ENCODE results near the gene GRIN1.

Gene GRIN1

DNA sequence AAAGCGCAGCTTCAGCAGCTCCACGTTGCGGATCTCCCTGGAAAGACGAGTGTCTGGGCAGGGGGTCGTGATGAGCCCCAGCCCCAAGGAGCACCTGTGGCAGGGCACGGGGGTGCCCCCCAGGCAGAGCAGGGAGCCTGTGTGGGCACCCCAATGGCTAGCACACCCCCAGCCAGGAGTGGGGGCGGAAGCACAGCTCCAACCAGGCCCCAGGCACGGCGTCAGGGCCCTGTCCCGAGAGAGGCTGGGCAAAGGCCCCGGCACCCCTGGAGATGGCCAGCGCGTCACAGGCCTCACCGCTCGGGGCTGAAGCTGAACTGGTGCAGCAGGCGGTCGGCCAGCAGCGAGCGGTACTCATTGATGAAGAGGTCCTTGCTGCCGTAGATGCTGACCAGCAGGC, 41.5 kb downstream of the GRIN1 start:
- DNase-seq = no peak

DNA sequence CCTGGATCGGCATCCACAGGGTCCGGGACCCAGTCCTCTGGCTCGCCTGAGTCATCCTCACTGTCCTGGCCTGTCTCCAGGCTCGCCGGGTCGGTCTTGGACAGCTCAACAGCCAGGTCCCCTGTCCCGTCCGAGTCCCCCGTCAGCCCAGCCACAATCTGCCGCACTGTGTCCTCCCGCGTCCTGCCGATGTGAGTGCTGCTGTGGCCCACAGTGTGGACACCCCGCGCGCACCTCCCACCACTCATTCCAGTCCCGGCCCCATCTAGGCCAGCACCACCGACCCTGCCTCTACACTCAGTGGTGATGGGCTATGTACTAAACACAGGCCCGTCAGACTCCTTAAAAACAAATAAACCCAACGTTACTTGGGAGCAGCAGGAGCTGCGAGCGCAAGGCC, 42.7 kb downstream of the GRIN1 start:
- no peak for DNase-seq

DNA sequence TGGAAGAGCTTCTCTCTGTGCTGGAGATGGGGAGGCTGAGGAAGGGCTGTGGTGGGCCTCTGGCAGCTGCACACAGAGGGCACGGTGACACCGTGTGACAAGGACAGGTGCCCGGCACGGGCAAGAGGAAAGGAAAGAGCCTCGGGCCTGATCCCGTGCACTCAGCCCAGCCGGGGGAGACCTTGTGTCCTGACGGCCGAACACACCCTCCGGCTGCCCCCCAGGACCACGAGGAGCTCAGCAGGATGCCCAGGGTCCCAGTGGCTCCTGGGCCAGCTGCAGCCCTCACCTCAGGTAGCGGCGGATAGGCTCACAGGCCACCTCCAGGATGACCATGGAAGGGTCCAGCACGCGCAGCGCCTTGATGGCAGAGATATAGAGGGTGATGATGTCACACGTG, 43.9 kb downstream of the GRIN1 start:
- no peak for DNase-seq

DNA sequence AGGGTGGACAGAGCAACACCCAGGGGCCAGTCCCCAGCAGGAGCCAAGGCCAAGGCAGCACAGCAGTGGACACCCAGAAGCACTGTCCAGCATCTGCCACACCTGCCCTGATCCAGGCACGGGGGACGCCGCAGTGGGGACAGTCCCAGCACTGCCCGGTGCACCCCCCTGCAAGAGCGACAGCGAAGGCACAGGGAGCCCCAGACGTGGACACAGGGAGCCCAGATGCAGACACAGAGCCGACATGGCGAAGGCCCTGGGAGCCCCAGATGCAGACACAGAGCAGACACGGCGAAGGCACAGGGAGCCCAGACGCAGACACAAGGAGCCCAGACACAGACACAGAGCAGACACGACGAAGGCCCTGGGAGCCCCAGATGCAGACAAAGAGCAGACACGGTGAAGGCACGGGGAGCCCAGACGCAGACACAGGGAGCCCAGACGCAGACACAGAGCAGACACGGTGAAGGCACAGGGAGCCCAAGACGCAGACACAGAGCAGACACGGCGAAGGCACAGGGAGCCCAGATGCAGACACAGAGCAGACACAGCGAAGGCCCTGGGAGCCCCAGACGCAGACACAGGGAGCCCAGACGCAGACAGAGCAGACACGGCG, 45.1 kb downstream of the GRIN1 start:
- no peak for DNase-seq

DNA sequence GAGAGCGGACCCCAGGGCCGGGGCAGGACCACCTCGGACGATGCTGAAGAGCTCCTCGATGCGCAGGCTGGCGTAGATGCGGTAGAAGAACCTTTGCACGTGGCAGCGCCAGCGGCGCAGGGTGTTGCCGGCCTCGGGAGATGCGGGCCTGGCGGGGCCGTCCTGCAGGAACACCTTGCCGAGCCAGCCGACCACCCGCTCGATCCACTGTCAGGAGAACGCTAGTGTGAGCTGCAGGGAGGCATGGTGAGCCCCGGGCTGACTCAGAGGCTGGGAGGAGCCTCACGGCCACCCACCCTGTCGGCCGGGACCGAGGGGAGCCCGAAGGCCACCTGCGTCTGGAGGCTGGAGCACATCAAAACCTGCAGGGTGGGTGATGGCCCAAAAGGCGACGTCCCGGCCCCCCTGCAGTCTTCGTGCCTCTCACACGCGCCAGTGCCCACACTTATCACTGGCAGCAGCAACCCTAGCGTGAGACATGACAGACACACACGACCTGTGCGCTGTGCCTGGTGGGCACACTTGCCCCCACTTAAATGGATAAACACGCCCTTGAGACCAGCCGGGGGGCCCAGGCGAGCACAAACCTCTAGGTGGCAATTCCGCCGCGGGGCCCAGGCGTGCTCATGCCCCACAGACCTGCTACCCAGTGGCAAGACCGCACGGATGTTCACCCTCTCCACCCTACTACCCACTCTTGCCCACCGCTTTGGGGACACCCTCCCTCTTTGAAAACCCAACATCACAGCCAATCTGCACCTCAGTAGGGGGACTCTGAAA, 46.1 kb downstream of the GRIN1 start:
- no peak for DNase-seq

DNA sequence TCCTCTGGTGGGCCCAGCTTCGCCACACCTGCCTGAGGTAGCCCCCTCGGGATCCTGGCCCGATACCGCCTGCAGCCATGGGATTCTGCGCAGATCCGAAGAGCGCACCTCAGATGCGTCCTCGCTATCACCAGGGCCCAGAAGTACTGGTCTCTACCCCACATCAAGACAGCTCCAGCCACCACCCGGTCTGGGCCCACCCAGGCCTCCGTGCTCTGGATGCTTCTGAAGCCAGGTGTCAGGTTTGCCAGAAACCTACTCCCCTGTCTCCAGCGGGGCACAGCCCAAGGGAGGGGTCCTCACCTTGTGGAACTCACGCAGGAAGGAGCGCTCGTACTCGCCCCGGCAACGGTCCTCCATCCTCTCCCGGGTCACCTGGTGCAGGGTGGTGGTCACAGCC, 47.0 kb downstream of the GRIN1 start:
- DNase-seq = no peak

DNA sequence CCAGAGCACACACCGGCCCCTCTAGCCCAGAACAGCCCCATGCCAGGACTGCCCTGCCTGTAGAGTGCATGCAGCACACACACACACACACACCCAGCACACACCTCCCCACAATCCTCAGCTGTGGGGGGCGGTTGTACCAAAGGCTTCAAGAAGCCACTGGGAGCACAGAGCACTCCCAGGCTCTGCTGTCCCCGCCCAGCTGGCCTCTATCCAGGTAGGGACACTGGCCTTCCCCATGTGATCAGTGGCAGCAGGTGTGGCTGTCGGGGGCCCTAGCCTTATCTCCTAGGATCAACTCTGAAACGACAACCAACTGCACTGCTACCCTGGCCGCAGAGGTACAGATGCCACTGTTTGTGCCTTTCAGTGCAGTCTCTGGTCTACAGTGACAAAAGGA, 47.4 kb downstream of the GRIN1 start:
- no peak for DNase-seq

DNA sequence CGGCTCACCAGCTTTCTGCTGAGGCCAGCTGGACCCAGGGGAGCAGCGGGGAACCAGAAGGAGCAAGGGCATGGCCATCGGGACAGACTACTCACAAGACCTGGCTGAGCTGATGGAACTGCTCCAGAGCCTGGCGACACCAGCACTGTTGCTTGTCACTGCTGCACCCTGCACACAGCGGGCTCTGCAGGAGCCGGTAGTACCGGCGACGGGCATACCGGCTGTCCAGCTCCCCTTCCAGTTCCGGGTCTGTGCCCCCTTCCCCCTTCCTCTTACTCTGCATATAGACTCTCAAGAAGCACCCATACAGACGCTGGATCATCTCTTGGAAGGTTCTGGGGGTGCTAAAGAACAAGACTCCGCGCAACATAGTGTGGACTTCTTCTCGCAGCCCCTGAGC, 48.4 kb downstream of the GRIN1 start:
- DNase-seq = no peak

DNA sequence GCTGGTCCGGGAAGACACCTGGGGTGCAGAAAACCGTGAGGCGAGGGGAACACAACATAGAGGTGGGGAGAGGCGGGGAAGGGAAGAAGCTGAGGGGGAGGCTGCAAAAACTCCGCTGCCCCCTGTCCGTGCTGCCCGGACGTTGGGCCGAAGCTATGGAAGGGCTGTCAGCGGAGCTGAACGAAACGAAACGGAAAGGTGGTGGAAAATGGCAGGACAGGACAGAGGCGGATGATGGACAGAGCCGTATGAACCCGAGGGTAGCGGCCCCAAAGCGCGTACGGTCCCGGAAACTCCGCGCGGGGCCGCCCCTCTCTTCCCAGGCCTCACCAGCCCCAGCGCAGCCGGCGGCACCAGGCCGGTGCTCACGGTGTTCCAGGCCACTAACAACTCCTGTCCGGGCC, 49.1 kb downstream of the GRIN1 start:
- no peak for DNase-seq

DNA sequence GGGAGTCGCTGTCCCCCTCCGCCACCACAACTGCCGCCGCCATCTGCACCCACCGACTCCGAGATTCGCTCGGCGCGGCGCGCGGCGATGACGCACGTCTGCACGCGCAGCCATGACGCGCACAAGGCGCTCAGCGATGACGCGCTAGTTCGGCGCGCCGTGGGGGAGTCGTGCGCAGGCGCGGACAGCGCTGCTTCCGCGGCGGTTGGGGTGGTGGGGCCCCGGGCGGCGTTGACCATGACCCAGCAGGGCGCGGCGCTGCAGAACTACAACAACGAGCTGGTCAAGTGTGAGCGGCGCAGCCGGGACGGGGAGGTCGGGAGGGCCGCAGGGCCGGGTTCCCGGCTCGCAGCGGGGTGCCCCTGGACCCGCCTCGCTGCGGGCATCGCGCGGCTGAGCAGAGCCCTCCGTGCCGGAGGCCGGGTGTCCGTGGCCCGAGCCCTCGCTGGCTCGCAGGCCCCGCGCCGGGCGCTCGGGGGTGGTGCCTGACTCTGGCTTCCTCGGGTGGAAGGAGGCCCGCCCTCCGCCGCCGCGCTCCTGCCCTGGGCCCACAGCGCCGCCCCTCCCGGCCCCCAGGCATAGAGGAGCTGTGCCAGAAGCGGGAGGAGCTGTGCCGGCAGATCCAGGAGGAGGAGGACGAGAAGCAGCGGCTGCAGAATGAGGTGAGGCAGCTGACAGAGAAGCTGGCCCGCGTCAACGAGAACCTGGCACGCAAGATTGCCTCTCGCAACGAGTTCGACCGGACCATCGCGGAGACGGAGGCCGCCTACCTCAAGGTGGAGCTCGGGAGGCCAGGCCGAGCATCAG, 49.7 kb downstream of the GRIN1 start, which contains the start of the genes ANAPC2 and SSNA1:
TSS of gene ANAPC2 (minus strand) at position 71 of the 807 bp plus-strand sequence. CDS start at position 43, 28 bp downstream.
TSS of gene SSNA1 (plus strand) at position 187 of the 807 bp plus-strand sequence. CDS start at position 238, 51 bp downstream.
- DNase-seq = peak; percentile 67 to 69

DNA sequence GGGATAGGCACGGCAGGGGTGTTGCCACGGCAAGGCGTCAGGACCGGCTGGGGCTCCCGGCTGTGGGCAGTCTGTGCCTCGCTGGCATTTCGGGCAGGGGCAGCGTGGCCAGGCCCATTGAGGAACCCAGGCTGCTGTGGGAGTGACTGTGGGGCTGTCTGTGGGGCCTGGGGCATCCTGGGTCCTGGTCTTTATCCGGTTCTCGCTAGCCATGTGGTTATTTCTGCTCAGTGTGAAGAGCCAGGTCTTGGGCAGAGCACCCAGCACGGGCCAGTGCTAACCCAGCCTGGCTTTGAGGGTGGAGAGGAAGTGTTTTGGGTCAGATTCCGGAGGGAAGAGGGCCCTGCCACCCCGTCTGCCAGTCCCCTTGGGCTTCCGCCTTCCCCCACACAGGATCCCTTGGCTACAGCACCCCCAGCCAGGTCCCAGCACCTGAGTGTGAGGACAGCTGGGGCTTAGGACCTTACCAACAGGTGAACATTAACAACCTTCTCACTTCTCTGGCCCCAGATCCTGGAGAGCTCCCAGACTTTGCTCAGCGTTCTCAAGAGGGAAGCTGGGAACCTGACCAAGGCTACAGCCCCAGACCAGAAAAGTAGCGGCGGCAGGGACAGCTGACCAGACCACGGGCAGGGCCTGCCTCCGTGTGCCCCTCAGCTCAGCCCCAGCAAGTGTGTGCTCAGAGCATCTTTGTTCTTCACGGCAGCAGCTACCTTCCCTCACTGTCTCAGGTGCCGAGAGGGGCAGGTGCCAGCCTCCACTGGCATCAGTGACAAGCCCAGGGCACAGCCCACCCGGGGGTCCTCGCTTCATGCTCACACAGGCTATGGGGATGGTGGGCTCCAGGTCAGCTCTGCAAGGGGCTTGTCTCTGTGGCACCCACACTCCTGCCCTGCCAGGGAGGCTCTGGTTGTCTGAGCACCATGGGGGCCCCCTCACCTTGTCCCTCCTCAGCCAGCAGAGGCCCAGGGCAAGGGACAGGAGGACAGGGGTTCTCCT, 50.6 kb downstream of the GRIN1 start:
- no peak for DNase-seq

DNA sequence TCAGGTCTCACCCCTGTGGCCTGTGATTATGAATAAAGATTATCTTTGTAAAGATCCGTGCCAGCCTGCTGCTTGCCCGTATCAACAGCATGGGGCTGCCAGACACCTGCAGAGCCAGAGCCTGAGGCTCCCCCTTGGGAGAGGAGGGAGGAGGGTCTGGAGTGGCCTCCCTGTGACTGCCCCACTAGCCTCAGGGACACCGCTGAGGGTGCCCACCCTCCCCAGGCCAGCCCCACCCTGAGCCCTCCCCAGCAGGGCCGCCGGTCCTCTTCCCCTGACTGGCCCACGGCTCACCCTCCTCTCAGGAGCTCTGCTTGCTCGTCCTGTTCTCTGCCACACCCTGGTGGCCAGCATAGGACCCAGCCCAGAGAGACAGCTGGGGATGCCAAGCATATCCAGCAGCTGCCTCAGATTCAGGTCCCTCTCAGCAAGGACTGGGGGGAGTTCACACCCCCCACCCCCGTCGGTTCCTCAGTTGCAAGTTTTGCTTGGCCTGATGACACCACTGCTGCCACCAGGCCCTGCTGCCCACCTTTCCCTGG, 51.4 kb downstream of the GRIN1 start:
- no peak for DNase-seq

DNA sequence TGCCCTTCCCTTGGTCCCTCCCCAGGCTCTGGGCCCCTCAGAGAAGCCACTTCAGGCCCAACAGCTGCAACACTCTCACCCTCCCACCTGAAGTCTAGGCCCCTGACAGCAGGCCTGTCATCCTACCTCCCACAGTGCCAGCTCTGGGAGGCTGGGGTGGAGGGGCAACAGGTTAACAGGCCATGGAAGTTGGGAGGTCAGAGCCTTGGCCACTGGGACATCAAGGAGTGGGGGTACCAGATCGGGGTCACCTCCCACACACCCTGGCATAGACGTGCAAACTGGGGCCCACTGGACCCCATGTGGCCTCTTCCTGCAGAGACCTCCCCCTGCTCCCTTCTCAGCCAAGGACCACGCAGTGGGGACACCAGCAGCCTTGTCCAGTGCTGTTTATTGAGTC, 52.3 kb downstream of the GRIN1 start:
- no peak for DNase-seq

DNA sequence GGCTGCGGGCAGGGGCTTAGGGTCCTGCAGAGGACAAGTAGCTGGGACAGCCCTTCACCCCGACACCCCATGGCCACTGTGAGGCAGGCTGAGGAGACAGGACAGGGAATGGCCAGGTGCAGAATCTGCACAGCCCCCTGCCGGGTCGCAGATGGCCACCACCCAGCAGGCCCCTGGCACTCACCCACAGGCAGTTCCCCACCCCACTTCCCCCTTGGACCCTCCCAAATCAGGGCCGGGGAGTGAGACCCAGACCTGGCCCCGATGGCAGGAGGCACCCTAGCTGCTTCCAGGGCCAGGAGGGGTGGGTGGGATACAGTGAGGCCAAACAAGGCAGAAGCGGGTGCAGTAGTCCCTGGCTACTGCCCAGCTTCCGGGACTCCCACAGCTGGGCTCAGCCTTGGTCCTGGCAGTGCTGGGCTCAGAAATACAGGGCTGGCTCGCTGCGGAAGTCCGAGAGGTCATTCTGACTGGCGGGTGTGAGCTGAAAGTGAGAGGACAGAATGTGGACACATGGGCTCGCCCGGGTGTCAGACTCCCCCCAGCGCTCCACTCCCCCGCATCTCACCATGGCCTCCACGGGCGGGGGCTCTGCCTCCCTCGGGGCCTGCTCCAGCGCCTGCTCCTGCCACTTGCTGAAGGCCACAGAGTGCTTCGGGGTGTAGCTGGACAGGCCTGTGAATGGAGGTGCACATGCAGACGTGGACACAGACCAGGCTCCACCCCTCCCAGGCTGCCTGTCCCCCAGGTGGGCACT, 52.9 kb downstream of the GRIN1 start:
- no peak for DNase-seq

DNA sequence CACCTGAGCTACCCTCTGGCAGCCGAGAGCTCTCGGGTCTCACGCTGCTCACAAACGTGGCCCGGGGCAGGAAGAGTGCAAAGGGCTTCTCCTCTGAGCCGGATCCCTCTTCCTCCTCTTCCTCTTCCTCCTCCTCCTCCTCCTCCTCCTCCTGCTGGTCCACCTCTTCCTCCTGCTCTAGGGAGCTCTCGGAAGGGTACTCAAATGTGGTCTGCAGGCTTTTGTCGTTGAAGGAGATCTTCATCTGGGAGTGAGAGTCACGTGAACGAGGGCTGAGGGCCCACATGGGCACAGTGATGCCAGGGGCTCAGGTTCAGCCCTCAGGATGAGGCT, 53.5 kb downstream of the GRIN1 start:
- DNase-seq = no peak

DNA sequence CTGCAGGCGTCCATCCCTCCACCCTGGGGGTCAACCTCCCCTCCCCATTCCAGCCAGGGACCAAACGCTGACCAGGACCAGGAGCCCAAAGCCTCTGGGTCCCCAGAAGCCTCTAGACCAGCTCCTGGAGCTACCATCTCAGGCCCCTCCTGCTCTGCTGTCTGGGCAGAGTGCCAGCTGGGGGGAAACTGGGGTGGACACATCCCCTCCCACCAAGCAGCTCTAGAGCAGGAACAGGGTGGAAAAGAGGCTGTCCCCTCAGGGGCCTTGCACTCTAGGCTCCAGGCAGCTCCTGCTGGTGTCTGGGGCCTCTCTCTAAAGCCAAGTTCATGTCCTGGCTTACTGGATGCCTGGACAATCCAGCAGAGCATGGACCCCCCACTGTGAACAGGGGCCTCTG, 53.9 kb downstream of the GRIN1 start:
- no peak for DNase-seq

DNA sequence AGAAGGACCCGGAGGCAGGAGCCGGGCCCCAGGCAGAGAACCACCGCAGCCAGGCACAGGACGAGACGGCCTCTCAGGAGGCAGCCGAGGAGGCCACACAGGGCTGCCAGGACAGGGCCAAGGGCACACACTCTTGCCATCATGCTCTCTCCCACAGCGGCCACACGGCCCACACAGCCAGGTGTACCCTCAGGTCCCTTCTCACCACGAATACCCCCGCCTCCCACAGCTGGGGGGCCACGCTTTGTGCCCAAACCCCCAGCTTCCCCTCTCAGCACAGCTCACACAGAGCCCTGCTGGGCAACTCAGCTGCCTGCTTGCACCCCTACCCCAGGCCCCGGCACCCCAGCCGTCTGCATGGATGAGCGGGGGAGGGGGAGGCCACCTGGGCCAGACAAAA, 54.8 kb downstream of the GRIN1 start:
- DNase-seq = no peak

DNA sequence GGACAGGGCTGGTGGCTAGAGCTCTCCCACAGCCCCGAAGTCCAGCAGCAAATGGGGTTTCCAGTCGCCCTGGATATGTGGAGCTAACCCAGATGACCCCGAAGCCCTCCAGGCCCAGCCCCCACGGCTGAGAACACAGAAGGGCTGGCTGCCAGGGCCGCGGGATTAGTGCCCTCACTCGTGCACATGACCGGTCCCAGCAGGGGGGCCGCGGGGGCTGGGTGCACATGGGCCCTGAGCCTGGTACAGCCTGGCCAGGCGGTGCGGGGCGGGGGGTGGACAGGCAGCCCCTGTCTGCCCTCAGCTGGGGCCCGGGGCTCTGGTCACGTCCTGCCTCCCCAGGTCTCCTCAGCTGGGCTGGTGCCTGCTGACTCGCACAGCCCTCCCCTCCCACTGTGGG, 55.4 kb downstream of the GRIN1 start:
- no peak for DNase-seq

DNA sequence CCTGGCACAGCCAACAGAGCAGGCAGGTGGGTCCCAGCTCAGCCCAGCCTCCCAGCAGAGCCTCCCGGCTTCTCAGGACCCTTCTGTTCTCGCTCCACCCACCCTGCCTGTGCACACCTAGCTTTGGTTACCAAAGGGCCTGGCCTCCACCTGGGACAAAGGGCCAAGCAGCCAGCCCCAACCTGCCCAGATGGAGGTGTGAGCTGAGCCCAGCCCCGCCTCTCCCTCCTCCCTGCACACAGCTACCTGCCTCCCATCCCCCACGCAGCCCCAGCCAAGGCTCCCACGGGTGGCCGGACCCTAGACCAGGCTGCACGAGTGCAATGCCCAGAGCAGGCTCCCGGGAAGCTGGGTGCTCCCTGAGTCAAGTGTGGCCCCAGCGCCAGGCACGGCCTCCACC, 56.0 kb downstream of the GRIN1 start:
- no peak for DNase-seq

DNA sequence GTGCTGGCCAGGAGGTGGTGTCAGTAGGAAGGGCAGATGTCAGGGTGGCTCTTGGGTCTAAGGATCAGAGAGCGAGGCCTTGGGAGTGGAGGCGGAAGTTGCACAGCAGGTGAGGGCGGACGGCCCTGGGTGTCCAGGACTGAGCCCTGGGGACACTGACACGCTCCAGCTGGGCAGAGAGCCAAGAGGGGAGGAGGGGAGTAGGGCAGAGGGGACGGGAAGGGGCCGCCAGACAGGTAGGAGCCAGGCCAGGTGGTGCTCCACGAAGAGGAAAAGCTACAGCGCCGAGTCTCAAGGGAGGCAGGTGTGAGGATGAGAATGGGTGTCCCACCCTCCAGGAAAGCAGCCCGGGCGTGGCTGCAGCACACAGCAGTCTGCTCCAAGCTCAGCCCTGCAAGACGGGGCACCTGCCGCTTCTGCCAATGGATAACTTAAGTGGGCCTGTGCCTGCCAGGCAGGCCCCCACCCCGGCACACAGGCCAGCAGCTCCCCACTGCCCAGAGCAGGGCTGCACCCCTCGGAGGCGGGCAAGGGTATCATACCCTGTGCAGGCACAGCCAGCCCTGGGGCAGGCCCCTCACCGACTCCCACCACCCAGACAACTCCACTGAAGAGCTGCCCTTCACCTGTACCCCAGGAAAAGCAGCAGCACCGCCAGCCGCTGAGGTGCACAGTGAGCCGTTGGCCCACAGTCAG, 56.7 kb downstream of the GRIN1 start:
- DNase-seq = peak; percentile 28 to 81

Data from NCI-H187 (cell line).